Measurements from ENCODE around the gene FBXL5.
"Not testable (repeated sequence)": the region's sequence is repeated elsewhere in the genome, so short reads cannot be mapped to it uniquely, and the experiment has no call there.

The FBXL5 gene

DNA sequence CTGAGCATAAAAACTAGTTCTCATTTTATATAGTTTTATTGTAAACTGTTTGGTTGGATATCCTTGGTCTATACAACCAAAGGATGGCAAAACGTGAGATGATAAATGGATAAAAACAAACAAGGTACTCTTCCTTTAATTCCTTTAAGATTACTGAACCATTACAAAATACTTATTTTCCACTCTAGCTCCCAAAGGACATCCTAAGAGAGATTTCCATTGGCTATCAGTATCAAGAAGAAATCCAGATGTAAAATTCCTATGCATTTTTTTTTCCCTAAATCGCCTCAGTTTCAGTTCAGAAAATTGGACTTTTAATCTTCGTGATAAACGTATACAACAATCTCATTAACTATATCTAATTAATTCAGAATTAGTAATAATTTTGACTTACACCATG, 2.3 kb downstream of the FBXL5 start:
- Histone ChIP-seq H3K27me3 (ENCODE audit: control insufficient read depth in 2 of 2, insufficient read depth in 2 of 2, low read length in 2 of 2) (no peaks in the 10 kb centered on the region), H3K36me3 (ENCODE audit: control insufficient read depth in 2 of 2, insufficient read depth in 2 of 2, low read length in 2 of 2) (no peaks in the 10 kb centered on the region), H3K4me3 (ENCODE audit: low read length in 2 of 2) (peak overlapping the region in 1 of 2 donors; percentile 67), H3K9ac (ENCODE audit: low read depth in 1 of 2, low read length in 2 of 2) (peak overlapping the region; percentile 28 to 98), H3K27ac (ENCODE audit: low read depth in 2 of 2, low read length in 2 of 2) (peak overlapping the region in 1 of 2 donors; percentile 96), H3K9me3 (ENCODE audit: control insufficient read depth in 2 of 2, low read length in 2 of 2) (no peaks in the 10 kb centered on the region), H3K4me1 (ENCODE audit: control insufficient read depth in 2 of 2, insufficient read depth in 2 of 2, low read length in 2 of 2) (peaks cover 14 to 29% of the 10 kb centered on the region in 2 donors)

DNA sequence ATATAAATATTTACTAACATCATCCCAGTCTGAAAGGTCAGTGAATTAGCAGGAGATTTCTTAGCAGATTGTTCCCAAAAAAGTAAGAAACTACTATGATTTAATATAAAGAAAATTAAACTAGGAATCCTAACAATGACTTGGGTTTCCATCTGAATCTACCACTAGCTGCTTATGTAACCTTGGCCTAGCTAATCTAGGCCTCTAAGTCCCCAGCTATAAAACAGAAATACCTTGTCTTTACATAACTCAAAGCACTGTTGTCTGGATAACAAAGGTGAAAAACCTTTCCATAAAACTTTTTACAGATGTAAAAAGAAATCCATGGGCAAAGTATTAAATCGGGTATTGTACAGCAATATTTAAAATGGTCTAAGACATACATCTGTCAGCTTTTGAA, 3.0 kb downstream of the FBXL5 start:
- Histone ChIP-seq H3K4me3 (ENCODE audit: low read length in 2 of 2) (no peak overlapping the region), H3K9me3 (ENCODE audit: control insufficient read depth in 2 of 2, low read length in 2 of 2) (no peaks in the 10 kb centered on the region), H3K9ac (ENCODE audit: low read depth in 1 of 2, low read length in 2 of 2) (no peak overlapping the region), H3K36me3 (ENCODE audit: control insufficient read depth in 2 of 2, insufficient read depth in 2 of 2, low read length in 2 of 2) (no peaks in the 10 kb centered on the region), H3K4me1 (ENCODE audit: control insufficient read depth in 2 of 2, insufficient read depth in 2 of 2, low read length in 2 of 2) (peaks cover 14 to 29% of the 10 kb centered on the region in 2 donors), H3K27ac (ENCODE audit: low read depth in 2 of 2, low read length in 2 of 2) (no peak overlapping the region), H3K27me3 (ENCODE audit: control insufficient read depth in 2 of 2, insufficient read depth in 2 of 2, low read length in 2 of 2) (no peaks in the 10 kb centered on the region)

DNA sequence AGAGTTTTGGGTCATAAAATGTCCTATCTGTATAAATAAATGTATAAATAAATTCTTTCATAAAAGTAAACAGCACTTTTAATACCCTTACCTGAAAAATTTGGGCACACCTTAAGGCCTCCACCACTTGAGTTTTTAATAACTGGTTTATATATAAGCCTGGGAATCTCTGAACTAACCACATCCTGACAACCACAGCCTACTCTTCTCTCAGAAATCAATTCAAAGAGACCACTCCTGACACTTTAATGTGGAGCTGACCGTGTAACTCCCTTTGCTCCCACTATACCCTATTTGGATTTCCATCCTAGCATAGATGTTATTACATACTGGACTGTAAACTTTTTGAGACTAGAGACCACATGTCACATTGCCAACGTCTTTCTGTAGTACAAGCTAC, 3.5 kb downstream of the FBXL5 start:
- Histone ChIP-seq H3K27ac (ENCODE audit: low read depth in 2 of 2, low read length in 2 of 2) (peak overlapping the region in 1 of 2 donors; percentile 27), H3K27me3 (ENCODE audit: control insufficient read depth in 2 of 2, insufficient read depth in 2 of 2, low read length in 2 of 2) (no peaks in the 10 kb centered on the region), H3K4me3 (ENCODE audit: low read length in 2 of 2) (peak overlapping the region in 1 of 2 donors; percentile 38), H3K4me1 (ENCODE audit: control insufficient read depth in 2 of 2, insufficient read depth in 2 of 2, low read length in 2 of 2) (peaks cover 14 to 29% of the 10 kb centered on the region in 2 donors), H3K9ac (ENCODE audit: low read depth in 1 of 2, low read length in 2 of 2) (no peak overlapping the region), H3K9me3 (ENCODE audit: control insufficient read depth in 2 of 2, low read length in 2 of 2) (no peaks in the 10 kb centered on the region), H3K36me3 (ENCODE audit: control insufficient read depth in 2 of 2, insufficient read depth in 2 of 2, low read length in 2 of 2) (no peaks in the 10 kb centered on the region)

DNA sequence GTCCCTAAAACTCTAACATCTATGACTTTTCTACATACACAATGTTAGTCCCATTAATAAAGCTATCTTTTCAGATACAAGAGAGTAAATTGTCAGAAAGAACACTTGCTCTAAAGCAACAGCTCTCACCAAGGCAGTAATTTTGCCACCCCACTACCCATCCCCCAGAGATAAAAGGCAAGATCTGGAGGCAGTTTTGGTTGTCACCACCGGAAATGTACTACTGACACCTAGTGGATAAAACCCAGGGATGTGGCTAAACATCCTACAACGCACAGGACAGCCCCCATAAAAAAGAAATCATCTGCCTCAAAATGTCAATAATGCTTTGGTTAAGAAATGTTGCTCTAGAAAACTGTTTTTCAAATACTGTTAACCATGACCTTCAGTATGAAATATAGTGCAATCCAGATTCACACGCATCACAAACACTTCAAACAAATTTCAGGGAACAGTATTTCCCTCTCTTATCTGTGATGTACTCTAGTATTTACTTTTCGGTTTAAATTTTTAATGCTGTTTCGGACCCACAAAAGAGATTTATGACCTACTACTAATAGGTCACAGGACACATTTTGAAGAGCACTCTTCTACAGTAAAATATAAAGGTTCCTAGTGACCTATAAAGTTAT, 5.1 kb downstream of the FBXL5 start:
- no peaks in the 10 kb centered on the region for H3K27me3 ChIP-seq (ENCODE audit: control insufficient read depth in 2 of 2, insufficient read depth in 2 of 2, low read length in 2 of 2)
- H3K27ac ChIP-seq (ENCODE audit: low read depth in 2 of 2, low read length in 2 of 2): no peak overlapping the region
- no peak overlapping the region for H3K9ac ChIP-seq (ENCODE audit: low read depth in 1 of 2, low read length in 2 of 2)
- peaks cover 11 to 21% of the 10 kb centered on the region in 2 donors for H3K4me1 ChIP-seq (ENCODE audit: control insufficient read depth in 2 of 2, insufficient read depth in 2 of 2, low read length in 2 of 2)
- H3K36me3 ChIP-seq (ENCODE audit: control insufficient read depth in 2 of 2, insufficient read depth in 2 of 2, low read length in 2 of 2): no peaks in the 10 kb centered on the region
- H3K4me3 ChIP-seq (ENCODE audit: low read length in 2 of 2): no peak overlapping the region
- no peaks in the 10 kb centered on the region for H3K9me3 ChIP-seq (ENCODE audit: control insufficient read depth in 2 of 2, low read length in 2 of 2)

DNA sequence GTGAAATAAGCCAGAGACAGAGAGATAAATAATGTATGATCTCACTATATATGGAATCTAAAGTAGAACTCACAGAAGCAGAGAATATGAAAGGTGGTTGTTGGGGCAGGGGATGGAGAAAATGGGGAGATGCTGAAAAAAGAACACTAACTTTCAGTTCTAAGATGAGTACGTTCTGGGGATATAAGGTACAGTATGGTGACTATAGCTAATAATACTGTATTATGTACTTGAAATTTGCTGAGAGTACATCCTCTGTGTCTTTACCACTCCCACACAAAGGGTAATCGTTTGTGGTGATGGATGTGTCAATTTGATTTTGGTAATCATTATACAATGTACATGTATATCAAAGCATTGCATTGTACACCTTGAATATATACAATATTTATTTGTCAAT, 6.6 kb downstream of the FBXL5 start:
- H3K9ac ChIP-seq (ENCODE audit: low read depth in 1 of 2, low read length in 2 of 2): no peak overlapping the region
- H3K9me3 ChIP-seq (ENCODE audit: control insufficient read depth in 2 of 2, low read length in 2 of 2): no peaks in the 10 kb centered on the region
- H3K27ac ChIP-seq (ENCODE audit: low read depth in 2 of 2, low read length in 2 of 2): no peak overlapping the region
- H3K27me3 ChIP-seq (ENCODE audit: control insufficient read depth in 2 of 2, insufficient read depth in 2 of 2, low read length in 2 of 2): no peaks in the 10 kb centered on the region
- H3K4me1 ChIP-seq (ENCODE audit: control insufficient read depth in 2 of 2, insufficient read depth in 2 of 2, low read length in 2 of 2): peaks cover 11 to 15% of the 10 kb centered on the region in 2 donors
- H3K4me3 ChIP-seq (ENCODE audit: low read length in 2 of 2): no peak overlapping the region
- no peaks in the 10 kb centered on the region for H3K36me3 ChIP-seq (ENCODE audit: control insufficient read depth in 2 of 2, insufficient read depth in 2 of 2, low read length in 2 of 2)

DNA sequence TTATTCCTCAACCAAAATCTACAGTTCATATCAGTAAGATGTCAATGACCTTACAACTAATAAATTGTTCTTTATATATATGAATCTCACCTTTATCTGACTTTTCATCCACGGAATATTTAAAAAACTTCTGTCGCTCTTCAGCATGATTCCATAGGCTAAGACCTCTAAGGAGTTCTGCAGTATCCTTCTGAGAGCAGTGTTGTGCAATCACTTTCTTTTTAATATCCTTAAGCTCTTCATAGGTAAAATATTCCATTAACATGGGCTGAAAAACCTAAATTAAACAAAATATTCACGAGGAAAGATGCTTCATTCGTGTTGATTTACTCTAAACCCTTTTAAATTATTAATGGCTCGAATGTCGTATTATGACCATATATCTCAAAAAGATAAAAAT, 16.7 kb downstream of the FBXL5 start:
- Histone ChIP-seq H3K4me3 (ENCODE audit: low read length in 2 of 2) (no peak overlapping the region), H3K27ac (ENCODE audit: low read depth in 2 of 2, low read length in 2 of 2) (no peak overlapping the region), H3K27me3 (ENCODE audit: control insufficient read depth in 2 of 2, insufficient read depth in 2 of 2, low read length in 2 of 2) (no peaks in the 10 kb centered on the region), H3K9ac (ENCODE audit: low read depth in 1 of 2, low read length in 2 of 2) (no peak overlapping the region), H3K9me3 (ENCODE audit: control insufficient read depth in 2 of 2, low read length in 2 of 2) (no peaks in the 10 kb centered on the region), H3K4me1 (ENCODE audit: control insufficient read depth in 2 of 2, insufficient read depth in 2 of 2, low read length in 2 of 2) (no peaks in the 10 kb centered on the region), H3K36me3 (ENCODE audit: control insufficient read depth in 2 of 2, insufficient read depth in 2 of 2, low read length in 2 of 2) (peaks cover 29 to 31% of the 10 kb centered on the region in 2 donors)

DNA sequence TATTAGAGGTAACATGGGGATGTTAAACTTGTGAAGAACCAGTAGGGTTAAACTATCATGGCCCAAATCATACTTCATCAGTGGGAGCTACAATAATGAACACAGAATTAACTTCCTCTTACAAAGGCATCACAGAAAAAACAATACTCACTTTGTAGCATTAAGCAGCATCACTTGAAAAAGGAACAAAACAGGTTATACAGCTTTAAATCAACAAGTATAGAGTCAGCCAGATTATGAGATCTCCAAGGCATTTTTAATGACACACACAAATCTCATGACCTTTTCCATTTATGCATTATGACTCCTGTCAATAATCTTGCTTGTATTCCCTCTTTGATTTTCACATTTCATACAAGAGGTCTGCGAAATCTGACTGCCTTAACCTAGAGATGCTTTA, 18.3 kb downstream of the FBXL5 start:
- Histone ChIP-seq H3K9ac (ENCODE audit: low read depth in 1 of 2, low read length in 2 of 2) (no peak overlapping the region), H3K27me3 (ENCODE audit: control insufficient read depth in 2 of 2, insufficient read depth in 2 of 2, low read length in 2 of 2) (no peaks in the 10 kb centered on the region), H3K4me3 (ENCODE audit: low read length in 2 of 2) (no peak overlapping the region), H3K9me3 (ENCODE audit: control insufficient read depth in 2 of 2, low read length in 2 of 2) (no peaks in the 10 kb centered on the region), H3K27ac (ENCODE audit: low read depth in 2 of 2, low read length in 2 of 2) (no peak overlapping the region), H3K36me3 (ENCODE audit: control insufficient read depth in 2 of 2, insufficient read depth in 2 of 2, low read length in 2 of 2) (peaks cover 34 to 35% of the 10 kb centered on the region in 2 donors), H3K4me1 (ENCODE audit: control insufficient read depth in 2 of 2, insufficient read depth in 2 of 2, low read length in 2 of 2) (no peaks in the 10 kb centered on the region)

DNA sequence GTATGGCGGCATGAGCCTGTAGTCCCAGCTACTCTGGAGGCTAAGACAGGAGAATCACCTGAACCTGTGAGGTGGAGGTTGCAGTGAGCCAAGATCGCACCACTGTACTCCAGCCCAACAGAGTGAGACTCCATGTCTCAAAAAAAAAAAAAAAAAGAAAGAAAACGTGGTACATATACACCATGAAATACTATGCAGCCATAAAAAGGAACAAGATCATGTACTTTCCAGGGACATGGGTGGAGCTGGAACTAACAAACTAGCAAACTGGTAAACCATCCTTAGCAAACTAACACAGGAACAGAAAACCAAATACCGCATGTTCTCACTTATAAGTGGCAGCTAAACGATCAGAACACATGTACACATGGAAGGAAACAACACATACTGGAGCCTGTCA, 37.8 kb downstream of the FBXL5 start:
- not testable (repeated sequence) for H3K36me3 ChIP-seq (ENCODE audit: control insufficient read depth in 2 of 2, insufficient read depth in 2 of 2, low read length in 2 of 2); H3K9me3 ChIP-seq (ENCODE audit: control insufficient read depth in 2 of 2, low read length in 2 of 2); H3K4me3 ChIP-seq (ENCODE audit: low read length in 2 of 2); H3K27ac ChIP-seq (ENCODE audit: low read depth in 2 of 2, low read length in 2 of 2); H3K27me3 ChIP-seq (ENCODE audit: control insufficient read depth in 2 of 2, insufficient read depth in 2 of 2, low read length in 2 of 2); H3K4me1 ChIP-seq (ENCODE audit: control insufficient read depth in 2 of 2, insufficient read depth in 2 of 2, low read length in 2 of 2); H3K9ac ChIP-seq (ENCODE audit: low read depth in 1 of 2, low read length in 2 of 2)

DNA sequence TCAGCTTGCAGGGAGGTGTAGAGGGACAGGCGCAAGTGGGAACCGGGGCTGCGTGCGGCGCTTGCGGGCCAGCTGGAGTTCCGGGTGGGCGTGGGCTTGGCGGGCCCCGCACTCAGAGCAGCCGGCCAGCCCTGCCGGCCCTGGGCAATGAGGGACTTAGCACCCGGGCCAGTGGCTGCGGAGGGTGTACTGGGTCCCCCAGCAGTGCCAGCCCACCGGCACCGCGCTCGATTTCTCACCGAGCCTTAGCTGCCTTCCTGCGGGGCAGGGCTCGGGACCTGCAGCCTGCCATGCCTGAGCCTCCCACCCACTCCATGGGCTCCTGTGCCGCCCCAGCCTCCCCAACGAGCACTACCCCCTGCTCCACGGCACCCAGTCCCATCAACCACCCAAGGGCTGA, 40.3 kb downstream of the FBXL5 start:
- H3K27ac ChIP-seq (ENCODE audit: low read depth in 2 of 2, low read length in 2 of 2); H3K9ac ChIP-seq (ENCODE audit: low read depth in 1 of 2, low read length in 2 of 2); H3K36me3 ChIP-seq (ENCODE audit: control insufficient read depth in 2 of 2, insufficient read depth in 2 of 2, low read length in 2 of 2); H3K9me3 ChIP-seq (ENCODE audit: control insufficient read depth in 2 of 2, low read length in 2 of 2); H3K27me3 ChIP-seq (ENCODE audit: control insufficient read depth in 2 of 2, insufficient read depth in 2 of 2, low read length in 2 of 2); H3K4me1 ChIP-seq (ENCODE audit: control insufficient read depth in 2 of 2, insufficient read depth in 2 of 2, low read length in 2 of 2); H3K4me3 ChIP-seq (ENCODE audit: low read length in 2 of 2): not testable (repeated sequence)

DNA sequence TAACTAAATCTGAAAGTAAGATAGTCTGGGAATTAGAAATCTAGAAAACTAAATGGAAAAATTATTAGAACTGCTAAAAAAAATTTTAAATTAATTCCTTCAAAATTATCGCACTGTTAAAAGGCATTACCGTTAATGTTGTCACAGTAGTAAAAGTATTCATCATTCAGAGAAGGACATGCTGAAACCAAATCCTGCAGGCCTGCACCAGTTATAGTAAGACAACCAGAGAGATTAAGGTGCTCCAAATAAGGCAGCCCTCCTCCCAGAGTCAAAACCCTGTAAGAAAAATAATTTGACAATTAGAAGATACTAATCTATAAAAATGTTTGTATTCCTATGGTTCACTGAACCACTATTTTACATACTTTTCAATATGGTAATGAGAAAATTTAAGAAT, 43.0 kb downstream of the FBXL5 start:
- no peaks in the 10 kb centered on the region for H3K9me3 ChIP-seq (ENCODE audit: control insufficient read depth in 2 of 2, low read length in 2 of 2)
- no peaks in the 10 kb centered on the region for H3K27me3 ChIP-seq (ENCODE audit: control insufficient read depth in 2 of 2, insufficient read depth in 2 of 2, low read length in 2 of 2)
- H3K4me1 ChIP-seq (ENCODE audit: control insufficient read depth in 2 of 2, insufficient read depth in 2 of 2, low read length in 2 of 2): no peaks in the 10 kb centered on the region
- H3K36me3 ChIP-seq (ENCODE audit: control insufficient read depth in 2 of 2, insufficient read depth in 2 of 2, low read length in 2 of 2): peaks cover 6 to 10% of the 10 kb centered on the region in 2 donors
- no peak overlapping the region for H3K9ac ChIP-seq (ENCODE audit: low read depth in 1 of 2, low read length in 2 of 2)
- no peak overlapping the region for H3K27ac ChIP-seq (ENCODE audit: low read depth in 2 of 2, low read length in 2 of 2)
- H3K4me3 ChIP-seq (ENCODE audit: low read length in 2 of 2): no peak overlapping the region

DNA sequence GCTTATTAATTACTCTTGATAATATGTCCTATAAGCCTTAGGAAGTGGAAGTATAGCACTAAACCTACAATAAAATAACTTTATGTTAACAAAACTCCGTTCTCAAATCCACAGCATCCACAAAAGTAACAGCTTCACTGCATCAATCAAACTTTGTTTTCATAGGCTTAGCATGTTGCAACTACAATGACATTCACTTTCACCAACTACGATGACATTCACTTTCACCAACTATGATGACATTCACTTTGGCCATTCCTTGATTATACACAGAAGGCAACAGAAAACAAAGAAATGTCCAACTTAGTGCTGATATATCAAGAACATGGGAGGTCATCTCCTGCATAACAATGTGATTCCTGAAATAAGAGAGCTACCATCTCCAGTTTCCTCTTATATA, 44.3 kb downstream of the FBXL5 start:
- Histone ChIP-seq H3K27ac (ENCODE audit: low read depth in 2 of 2, low read length in 2 of 2) (no peak overlapping the region), H3K4me3 (ENCODE audit: low read length in 2 of 2) (no peak overlapping the region), H3K36me3 (ENCODE audit: control insufficient read depth in 2 of 2, insufficient read depth in 2 of 2, low read length in 2 of 2) (peaks cover 6 to 10% of the 10 kb centered on the region in 2 donors), H3K9me3 (ENCODE audit: control insufficient read depth in 2 of 2, low read length in 2 of 2) (no peaks in the 10 kb centered on the region), H3K9ac (ENCODE audit: low read depth in 1 of 2, low read length in 2 of 2) (no peak overlapping the region), H3K27me3 (ENCODE audit: control insufficient read depth in 2 of 2, insufficient read depth in 2 of 2, low read length in 2 of 2) (no peaks in the 10 kb centered on the region), H3K4me1 (ENCODE audit: control insufficient read depth in 2 of 2, insufficient read depth in 2 of 2, low read length in 2 of 2) (no peaks in the 10 kb centered on the region)

Data from mucosa of rectum (tissue), 2 donors.